UCSD-AML1 (cell line): Measurements from ENCODE around the gene GRIK3.

ENCODE experiments used
- DNase-seq: peaks from one replicate; lab custom pipeline; 2025; ENCODE audit not compliant: unreplicated experiment; lab: John Stamatoyannopoulos, UW

The GRIK3 gene

GRCh38 chr1:37016121-37016520 is 18.2 kb downstream of the GRIK3 start:
- no peak for DNase-seq

- DNase-seq, result no peak
Observed at GRCh38 chr1:37015713-37016112, 18.6 kb downstream of the GRIK3 start.

DNA sequence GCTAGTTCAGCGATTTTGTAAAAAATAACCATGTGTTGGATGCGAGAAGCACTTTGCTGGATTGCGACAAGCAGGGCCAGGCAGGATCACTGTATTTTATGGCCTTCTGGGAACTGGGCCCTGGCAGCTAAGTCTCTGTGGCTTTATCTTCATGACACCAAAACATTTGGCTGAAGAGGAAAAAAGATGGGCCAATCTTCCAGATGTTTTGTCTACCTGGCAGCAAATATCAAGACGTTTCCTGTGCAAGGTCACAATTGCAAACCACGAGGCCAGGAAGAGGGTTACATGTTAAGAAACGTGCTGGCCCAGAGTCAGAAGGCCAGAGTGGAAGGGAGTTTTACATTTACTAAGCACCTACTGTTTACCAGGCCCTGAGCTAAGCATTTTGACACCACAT is 22.1 kb downstream of the GRIK3 start:
- DNase-seq, result no peak

- no peak for DNase-seq
Observed at GRCh38 chr1:37010011-37010410, 24.3 kb downstream of the GRIK3 start.

GRCh38 chr1:37009521-37009920 is 24.8 kb downstream of the GRIK3 start:
- no peak for DNase-seq

GRCh38 chr1:37006132-37006868 is 28.0 kb downstream of the GRIK3 start:
- DNase-seq, result no peak

DNA sequence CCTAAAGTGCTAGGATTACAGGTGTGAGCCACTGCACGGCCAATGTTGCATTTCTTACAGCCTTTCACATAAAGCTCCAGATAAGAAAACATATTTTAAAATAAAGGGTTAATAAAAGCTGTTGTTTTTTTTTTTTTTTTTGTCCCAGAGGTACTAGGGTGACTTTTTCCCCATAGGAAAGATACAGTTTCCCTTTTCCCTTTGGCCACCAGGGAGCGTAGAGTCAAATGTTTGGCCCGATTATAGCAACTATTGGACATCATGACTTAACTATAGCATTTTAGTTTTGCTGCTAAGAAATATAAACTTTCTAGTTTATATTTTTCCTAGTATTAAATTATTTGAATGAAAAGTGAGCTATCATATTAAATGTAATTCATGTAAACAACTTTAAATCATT is 31.4 kb downstream of the GRIK3 start:
- DNase-seq, result no peak

DNA sequence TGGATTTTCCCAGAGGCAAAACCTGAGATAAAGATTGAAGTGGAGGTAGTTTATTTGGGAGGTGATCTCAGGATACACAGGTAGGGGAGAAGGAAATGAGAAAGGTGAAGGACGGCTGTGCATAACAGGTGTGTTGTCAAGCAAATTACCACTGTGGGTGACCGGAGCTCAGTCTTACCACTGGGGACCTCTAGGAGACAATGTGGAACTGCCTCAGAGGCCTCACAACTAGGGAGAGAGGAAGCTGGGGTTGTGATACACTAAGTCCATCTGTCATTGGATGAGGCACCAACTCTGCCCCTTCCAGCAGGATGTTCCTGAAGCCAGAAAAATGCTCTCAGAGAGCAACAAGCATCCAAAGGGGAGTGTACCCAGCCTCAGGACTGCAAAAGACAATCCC is 32.6 kb downstream of the GRIK3 start:
- DNase-seq, result no peak

DNA sequence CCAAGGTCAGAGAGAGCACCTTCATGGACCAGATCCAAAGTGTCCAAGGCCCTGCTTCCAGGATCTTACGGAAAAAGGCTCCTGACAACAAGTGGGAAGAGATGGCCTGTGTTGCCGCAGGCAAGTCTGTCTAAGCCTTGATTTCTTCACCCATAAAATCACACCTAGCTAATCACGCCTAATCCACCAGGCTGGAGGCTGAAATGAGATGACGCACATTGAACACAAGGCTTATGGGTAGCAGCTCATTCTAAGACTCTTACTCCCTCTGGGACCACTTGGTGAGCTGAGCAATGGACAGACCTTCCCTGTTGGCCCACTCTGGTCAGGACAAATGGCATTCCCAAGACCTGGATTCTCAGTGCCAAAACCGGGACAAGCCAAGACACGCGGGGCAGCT is 38.2 kb downstream of the GRIK3 start:
- DNase-seq, result no peak

GRCh38 chr1:36994868-36995267 is 39.4 kb downstream of the GRIK3 start:
- no peak for DNase-seq

GRCh38 chr1:36994294-36994693 is 40.0 kb downstream of the GRIK3 start:
- no peak for DNase-seq

GRCh38 chr1:36992139-36992943 is 42.0 kb downstream of the GRIK3 start:
- DNase-seq, result no peak

GRCh38 chr1:36991551-36991950 is 42.8 kb downstream of the GRIK3 start:
- DNase-seq, result no peak

GRCh38 chr1:36990928-36991327 is 43.4 kb downstream of the GRIK3 start:
- no peak for DNase-seq

GRCh38 chr1:36989241-36989640 is 45.1 kb downstream of the GRIK3 start:
- no peak for DNase-seq

GRCh38 chr1:36988741-36989193 is 45.5 kb downstream of the GRIK3 start:
- no peak for DNase-seq

- no peak for DNase-seq
Observed at GRCh38 chr1:36988321-36988720, 46.0 kb downstream of the GRIK3 start.

DNA sequence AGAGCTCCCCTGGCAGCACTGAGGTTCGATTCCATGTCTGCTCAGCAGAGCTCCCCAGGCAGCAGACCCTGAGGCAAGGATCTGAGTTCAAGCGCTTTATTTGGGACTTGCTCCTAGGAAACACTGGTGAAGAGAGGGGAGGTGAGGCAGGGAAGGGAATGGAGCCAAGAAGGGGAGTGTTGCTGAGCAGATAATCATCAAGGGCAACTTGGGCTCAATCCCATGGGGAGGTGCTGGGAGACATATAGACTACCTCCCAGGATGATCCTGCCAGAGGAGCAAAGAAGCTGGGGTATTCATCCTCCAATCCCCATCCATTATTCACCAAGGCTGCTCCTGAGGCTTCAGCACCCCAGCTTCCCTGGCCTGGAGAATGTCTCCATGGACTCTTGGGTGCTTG is 47.0 kb downstream of the GRIK3 start:
- no peak for DNase-seq

DNA sequence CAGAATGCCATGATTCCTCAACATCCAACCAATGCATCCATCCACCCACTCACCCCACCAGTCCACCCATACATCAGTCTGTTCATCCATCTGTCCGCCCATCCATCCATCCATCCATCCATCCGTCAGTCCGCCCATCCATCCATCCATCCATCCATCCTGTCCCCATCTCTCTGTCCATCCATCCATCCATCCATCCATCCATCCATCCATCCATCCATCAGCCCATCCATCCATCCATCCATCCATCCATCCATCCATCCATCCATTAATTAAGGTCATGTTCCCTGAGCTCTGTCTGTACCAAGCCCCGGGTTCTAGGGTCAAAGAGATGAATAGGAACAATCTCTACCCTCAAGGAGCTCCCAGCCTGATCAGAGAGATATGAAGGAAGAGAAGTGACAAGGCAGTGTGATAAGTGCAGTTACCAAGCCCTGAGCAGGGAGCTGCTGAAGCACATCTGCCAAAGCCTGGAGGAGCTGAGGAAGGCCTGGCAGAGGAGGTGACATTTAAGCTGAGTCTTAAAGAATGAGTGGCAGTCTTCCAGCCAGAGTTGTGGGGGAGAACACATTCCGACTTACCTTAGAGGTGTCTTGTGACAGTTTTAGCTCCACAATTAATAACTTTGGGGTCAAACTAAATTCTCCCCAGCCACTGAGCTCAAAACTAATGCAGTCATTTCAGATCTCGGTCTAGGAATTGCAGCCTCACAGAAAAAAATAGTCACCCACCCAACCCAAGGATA is 47.9 kb downstream of the GRIK3 start:
- DNase-seq, result no peak

- no peak for DNase-seq
Observed at GRCh38 chr1:36984675-36985074, 49.6 kb downstream of the GRIK3 start.

DNA sequence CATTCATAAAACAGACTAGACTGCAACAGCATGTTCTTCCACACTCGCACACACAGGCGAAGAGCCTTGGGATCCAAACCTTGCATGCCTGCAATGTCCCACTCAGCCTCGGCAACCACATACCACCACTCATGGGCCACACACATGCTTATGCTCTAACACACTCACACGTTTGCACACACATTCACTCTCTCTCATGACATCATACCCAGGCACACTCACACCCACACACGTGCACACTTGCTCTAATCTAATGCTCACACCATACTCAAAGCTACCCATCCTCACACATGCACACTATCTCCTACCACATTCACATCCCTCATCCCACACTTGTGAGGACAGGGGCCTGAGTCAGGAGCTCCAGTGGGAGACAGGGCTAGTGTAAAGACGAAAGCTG is 50.3 kb downstream of the GRIK3 start:
- no peak for DNase-seq

- DNase-seq, result no peak
Observed at GRCh38 chr1:36982709-36983108, 51.6 kb downstream of the GRIK3 start.
